Epithelial cell of esophagus (primary cell): ENCODE measurements around the gene AP2A2.

ENCODE experiments used
- DNase-seq: peaks from one replicate; pipeline ENCODE4 v3.0.0; 2010; ENCODE audit warnings: low read depth
- H3K4me3 ChIP-seq: 2 replicates; pipeline ENCODE4 v1.5.1; 2011; ENCODE audit warnings: mild to moderate bottlenecking, low read length, control low read depth
- TF ChIP-seq, protein P1 (sequence below): IDR thresholded peaks from 2 replicates; pipeline ENCODE4 v1.5.1; 2011; ENCODE audit warnings: low read depth, mild to moderate bottlenecking, low read length, control low read depth, inconsistent platforms; ENCODE audit not compliant: insufficient read depth; ENCODE audit errors: missing control alignments

Gene AP2A2

DNA sequence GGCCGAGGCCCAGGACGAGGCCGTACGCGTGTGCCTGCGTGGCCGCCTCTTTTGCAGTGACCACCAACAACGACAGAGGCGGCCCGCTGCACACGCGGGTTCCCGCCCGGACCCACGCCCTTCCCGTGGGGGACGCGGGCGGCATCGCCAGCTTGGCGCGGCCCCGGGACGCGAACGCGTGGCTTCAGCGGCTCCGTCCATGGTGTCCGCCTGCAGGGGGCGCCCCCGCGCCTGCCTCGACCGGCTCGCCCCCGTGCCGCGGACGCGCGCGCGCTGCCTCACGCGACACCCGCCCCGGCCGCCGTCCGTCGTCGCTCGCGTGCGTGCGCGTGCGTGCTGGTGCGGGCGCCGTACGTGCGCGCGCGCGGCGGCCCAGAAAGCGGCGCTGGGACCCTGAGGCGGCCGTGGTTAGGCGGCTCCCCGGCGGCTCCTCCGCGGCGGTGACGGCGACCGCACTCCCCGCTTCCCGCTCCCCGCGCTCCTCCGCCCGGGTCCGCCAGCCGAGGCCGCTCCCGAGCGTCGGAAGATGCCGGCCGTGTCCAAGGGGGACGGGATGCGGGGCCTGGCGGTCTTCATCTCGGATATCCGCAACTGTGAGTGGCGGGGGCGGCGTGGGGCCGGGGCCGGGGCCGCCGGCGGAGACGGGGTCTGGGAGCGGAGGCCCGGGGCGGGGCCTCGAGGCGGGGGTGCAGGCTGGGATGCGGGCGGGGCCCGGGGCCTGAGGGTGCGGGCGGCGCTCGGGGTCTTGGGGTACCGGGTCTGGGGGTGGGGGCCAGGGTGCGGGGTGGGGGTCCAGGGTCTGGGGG, at the start of gene AP2A2:
Gene AP2A2, plus strand, starts transcription at position 375 of the 806 bp plus-strand sequence. Its CDS starts 152 bp downstream, at position 527.
- TF ChIP-seq, protein P1, sequence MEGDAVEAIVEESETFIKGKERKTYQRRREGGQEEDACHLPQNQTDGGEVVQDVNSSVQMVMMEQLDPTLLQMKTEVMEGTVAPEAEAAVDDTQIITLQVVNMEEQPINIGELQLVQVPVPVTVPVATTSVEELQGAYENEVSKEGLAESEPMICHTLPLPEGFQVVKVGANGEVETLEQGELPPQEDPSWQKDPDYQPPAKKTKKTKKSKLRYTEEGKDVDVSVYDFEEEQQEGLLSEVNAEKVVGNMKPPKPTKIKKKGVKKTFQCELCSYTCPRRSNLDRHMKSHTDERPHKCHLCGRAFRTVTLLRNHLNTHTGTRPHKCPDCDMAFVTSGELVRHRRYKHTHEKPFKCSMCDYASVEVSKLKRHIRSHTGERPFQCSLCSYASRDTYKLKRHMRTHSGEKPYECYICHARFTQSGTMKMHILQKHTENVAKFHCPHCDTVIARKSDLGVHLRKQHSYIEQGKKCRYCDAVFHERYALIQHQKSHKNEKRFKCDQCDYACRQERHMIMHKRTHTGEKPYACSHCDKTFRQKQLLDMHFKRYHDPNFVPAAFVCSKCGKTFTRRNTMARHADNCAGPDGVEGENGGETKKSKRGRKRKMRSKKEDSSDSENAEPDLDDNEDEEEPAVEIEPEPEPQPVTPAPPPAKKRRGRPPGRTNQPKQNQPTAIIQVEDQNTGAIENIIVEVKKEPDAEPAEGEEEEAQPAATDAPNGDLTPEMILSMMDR: peak; percentile 42
- peak; percentile 92 for DNase-seq
- peak within 1 kb of the TSS; percentile 77 for H3K4me3 ChIP-seq

DNA sequence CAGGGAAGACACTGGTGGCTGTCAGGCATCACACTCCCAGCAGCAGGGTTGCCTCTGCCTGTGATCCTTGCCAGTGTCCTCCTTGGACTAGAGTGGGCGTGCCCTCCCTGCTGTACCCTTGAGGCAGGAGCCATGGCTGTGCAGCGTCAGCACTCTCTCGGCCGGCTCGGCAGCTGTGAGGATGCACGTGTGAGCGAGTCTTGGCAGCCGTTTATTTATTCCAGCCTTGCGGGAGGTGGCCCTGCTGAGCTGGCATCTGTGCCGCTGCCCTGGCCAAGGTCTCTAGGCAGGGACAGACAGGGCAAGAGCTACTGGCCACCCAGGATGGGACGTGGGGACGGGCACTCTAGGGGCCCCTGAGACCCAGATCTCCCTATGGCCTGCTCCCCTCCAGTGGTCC, 49.1 kb upstream of the AP2A2 start:
- no peak overlapping the region for H3K4me3 ChIP-seq
- DNase-seq: no peak
- TF ChIP-seq, protein P1: no peak

DNA sequence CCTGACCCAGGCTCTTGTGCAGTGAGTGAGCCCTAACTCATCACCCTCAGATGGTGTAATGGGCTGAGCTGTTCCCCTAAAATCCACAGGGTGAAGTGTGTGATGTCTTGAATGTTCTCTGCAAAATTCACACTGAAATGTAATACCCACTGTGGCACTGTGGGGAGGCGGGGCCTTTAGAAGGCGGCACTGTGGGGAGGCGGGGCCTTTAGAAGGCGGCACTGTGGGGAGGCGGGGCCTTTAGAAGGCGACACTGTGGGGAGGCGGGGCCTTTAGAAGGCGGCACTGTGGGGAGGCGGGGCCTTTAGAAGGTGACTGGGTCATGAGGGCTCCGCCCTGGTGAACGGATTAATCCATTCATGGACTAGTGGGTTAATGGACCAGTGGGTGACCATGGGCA, 48.1 kb upstream of the AP2A2 start:
- DNase-seq: peak; percentile 36
- no peak overlapping the region for H3K4me3 ChIP-seq
- TF ChIP-seq, protein P1: no peak

DNA sequence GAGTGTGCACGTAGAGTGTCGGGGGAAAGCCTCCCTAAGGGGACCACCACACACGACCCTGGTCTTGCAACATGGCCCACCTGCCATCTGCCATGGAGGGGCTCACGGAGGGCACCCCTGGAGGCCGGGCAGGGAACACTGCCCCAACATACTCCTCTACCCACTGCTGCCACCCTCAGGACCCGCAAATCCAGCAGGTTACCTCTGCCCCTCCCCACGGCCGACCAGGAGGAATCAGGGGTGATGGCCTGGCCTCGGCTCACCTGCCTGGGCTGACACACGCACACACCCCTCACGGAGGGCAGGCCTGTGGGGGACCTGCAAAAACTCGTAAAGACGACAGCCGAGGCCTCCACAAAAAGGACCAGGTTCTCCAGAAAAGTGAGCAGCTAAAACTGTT, 45.2 kb upstream of the AP2A2 start:
- TF ChIP-seq, protein P1: no peak
- no peak for DNase-seq
- no peak overlapping the region for H3K4me3 ChIP-seq

DNA sequence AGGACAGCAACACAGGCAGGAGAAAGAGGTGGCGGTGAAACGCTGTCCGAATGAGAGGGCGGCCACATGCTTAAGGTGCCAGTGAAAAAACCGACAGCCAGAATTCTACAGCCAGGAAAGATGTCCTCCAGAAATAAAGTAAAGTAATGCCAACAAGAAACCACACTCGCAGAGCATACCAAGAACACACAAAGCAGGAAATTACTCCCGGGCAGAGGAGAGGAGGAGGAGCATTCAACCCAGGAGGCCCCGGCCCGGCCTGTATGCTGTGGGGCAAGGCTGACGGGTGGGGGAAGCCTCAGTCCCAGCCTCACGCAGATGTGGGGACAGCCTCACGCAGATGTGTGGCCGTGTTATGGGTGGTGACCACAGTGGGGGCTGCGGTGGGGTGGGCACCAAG, 43.1 kb upstream of the AP2A2 start:
- TF ChIP-seq, protein P1: no peak
- no peak for DNase-seq
- H3K4me3 ChIP-seq: no peak overlapping the region

DNA sequence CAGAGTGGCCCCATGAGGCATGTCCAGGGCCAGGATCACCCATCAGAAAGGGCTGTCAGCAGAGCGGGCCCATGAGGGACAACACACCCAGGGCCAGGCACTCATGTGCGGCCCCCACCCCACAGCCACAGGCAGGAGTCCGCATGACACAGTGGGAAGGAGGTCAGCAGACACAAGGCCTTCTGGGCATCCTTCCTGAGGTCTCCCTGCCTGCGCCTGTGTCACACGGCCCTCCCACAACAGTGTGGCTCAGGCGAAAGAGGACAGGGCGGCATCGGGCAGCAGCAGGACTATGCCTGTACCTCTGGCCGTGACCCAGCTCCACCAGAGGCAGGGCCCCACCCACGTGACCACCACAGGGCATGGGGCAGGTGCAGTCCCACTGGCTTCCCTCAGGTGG, 42.1 kb upstream of the AP2A2 start:
- no peak for DNase-seq
- TF ChIP-seq, protein P1: no peak
- no peak overlapping the region for H3K4me3 ChIP-seq
